K562 (cell line): ENCODE measurements around the gene NTS. TPM values are rescaled to one million over a fixed set of nuclear protein-coding genes. Genes with fewer than 3 reads are reported as not detected.

ENCODE experiments used
- ATAC-seq: fragments of 200-7000 bp; cut with Tn5 transposase; 3 replicates; pipeline ENCODE4 v1.9.1; 2020; ENCODE audit warnings: moderate library complexity
- BruUV-seq: library from RNA; stranded (reverse); fragments of 400-500 nt; replicated peaks from 2 replicates; lab custom pipeline; 2021; lab: Mats Ljungman, UMichigan
- CTCF ChIA-PET: fragments of 300-600 bp; formaldehyde crosslinking; extraction: SDS; loops from one replicate; lab custom pipeline; 2021; ENCODE audit warnings: low intra/inter-chr PET ratio; lab: Yijun Ruan, JAX
- POLR2A ChIA-PET: fragments of 300-600, 350-650 bp; sonication (Branson Sonifier 250); formaldehyde crosslinking; extraction: SDS; loops from one replicate; lab custom pipeline; 2021; ENCODE audit warnings: antibody characterized with exemption, inconsistent platforms; lab: Yijun Ruan, JAX
- DNase-seq, 4 experiments: peaks; one replicate each; pipeline versions ENCODE4 v3.0.0 to v3.0.0-alpha.2; 2011 to 2018; ENCODE audit warnings: low spot score in 3 of 4, mixed read lengths in 3 of 4; ENCODE audit errors: extremely low read depth in 1 of 4
- FAIRE-seq: peaks from 2 replicates; lab custom pipeline; 2011; peaks lifted over from hg19 to GRCh38; lab: Jason Lieb, UNC
- H2AFZ ChIP-seq: 2 replicates; pipeline ENCODE4 v1.6.0; 2011; ENCODE audit warnings: low read depth, low read length, control low read depth, inconsistent platforms
- H3K27ac ChIP-seq: fragments of 200-600 bp; 3 replicates; pipeline ENCODE4 v1.8.0; 2011; ENCODE audit warnings: low read depth, mild to moderate bottlenecking, control low read depth, inconsistent platforms, low read length, moderate library complexity, mixed read lengths; ENCODE audit errors: extremely low read depth
- H3K27me3 ChIP-seq, 2 experiments: fragments of 300-600 bp in 1 of 2; 2 replicates in 1 of 2; 3 replicates in 1 of 2; pipeline versions ENCODE4 v1.6.0 to v1.8.0; 2011; ENCODE audit warnings: inconsistent platforms in 2 of 2, low read length in 2 of 2, mild to moderate bottlenecking in 1 of 2, mixed read lengths in 1 of 2, moderate library complexity in 1 of 2; ENCODE audit not compliant: control insufficient read depth in 2 of 2, insufficient read depth in 2 of 2
- H3K36me3 ChIP-seq: fragments of 300-600 bp; 3 replicates; pipeline ENCODE4 v1.8.0; 2011; ENCODE audit warnings: mild to moderate bottlenecking, low read length, inconsistent platforms; ENCODE audit not compliant: control insufficient read depth, insufficient read depth
- H3K4me1 ChIP-seq, 2 experiments: fragments of 200-600 bp in 1 of 2; replicated peaks in 1 of 2; 2 replicates in 1 of 2; 3 replicates in 1 of 2; pipeline versions ENCODE4 v1.5.1 to v1.8.0; 2011; ENCODE audit warnings: inconsistent platforms in 2 of 2, low read length in 2 of 2, mild to moderate bottlenecking in 1 of 2, mixed read lengths in 1 of 2, moderate library complexity in 1 of 2; ENCODE audit not compliant: control insufficient read depth in 2 of 2, insufficient read depth in 2 of 2
- H3K4me2 ChIP-seq: 2 replicates; pipeline ENCODE4 v1.6.1; 2011; ENCODE audit warnings: low read length, control low read depth, inconsistent platforms, mixed read lengths; ENCODE audit not compliant: insufficient read depth
- H3K4me3 ChIP-seq: fragments of 200-600 bp; sonication (generic), shearing (Covaris generic); 2 replicates; pipeline ENCODE4 v1.5.1; 2016; ENCODE audit warnings: control low read depth, inconsistent platforms
- H3K79me2 ChIP-seq: fragments of 200-600 bp; 3 replicates; pipeline ENCODE4 v1.8.0; 2011; ENCODE audit warnings: low read length, inconsistent platforms; ENCODE audit not compliant: control insufficient read depth, insufficient read depth
- H3K9ac ChIP-seq, 2 experiments: 2 replicates each; pipeline versions ENCODE4 v1.6.0 to v1.6.1; 2011; ENCODE audit warnings: low read depth in 2 of 2, low read length in 2 of 2, control low read depth in 1 of 2, inconsistent platforms in 1 of 2, mild to moderate bottlenecking in 1 of 2, mixed read lengths in 1 of 2; ENCODE audit not compliant: insufficient read depth in 1 of 2
- H3K9me1 ChIP-seq: one replicate; pipeline ENCODE4 v1.6.0; 2011; ENCODE audit warnings: inconsistent platforms, mild to moderate bottlenecking, low read length, moderate library complexity; ENCODE audit not compliant: control insufficient read depth, insufficient read depth
- H3K9me3 ChIP-seq: replicated peaks from 2 replicates; pipeline ENCODE4 v1.5.1; 2011; ENCODE audit warnings: low read depth, low read length, inconsistent platforms; ENCODE audit not compliant: control insufficient read depth, insufficient read depth
- H4K20me1 ChIP-seq: replicated peaks from 2 replicates; pipeline ENCODE4 v1.6.1; 2011; ENCODE audit warnings: low read length, inconsistent platforms, mixed read lengths; ENCODE audit not compliant: control insufficient read depth, insufficient read depth
- CGGBP1 ChIP-seq: fragments of 250-450 bp; sonication (Bioruptor Pico); IDR thresholded peaks from 2 replicates; pipeline ENCODE4 v1.9.0; 2021; ENCODE audit warnings: mild to moderate bottlenecking
- ETV6 ChIP-seq, 3 experiments: fragments of 150-350 bp in 1 of 3; sonication (generic) in 1 of 3; formaldehyde crosslinking in 1 of 3; IDR thresholded peaks; 2 replicates each; pipeline versions ENCODE4 v1.6.1 to v1.8.0; 2014 to 2022; ENCODE audit warnings: borderline replicate concordance in 2 of 3, low read depth in 2 of 3, antibody characterized with exemption in 1 of 3, low read length in 1 of 3, mild to moderate bottlenecking in 1 of 3, missing genetic modification reagents in 1 of 3
- HES1 ChIP-seq: fragments of 450-650 bp; IDR thresholded peaks from 2 replicates; pipeline ENCODE4 v1.6.1; 2016; ENCODE audit warnings: low read depth, mild to moderate bottlenecking, moderate library complexity
- HMG20A ChIP-seq: fragments of 450-650 bp; formaldehyde crosslinking; conservative IDR thresholded peaks from 2 replicates; pipeline ENCODE4 v1.4.0; 2020; ENCODE audit warnings: mild to moderate bottlenecking, mixed read lengths
- LEF1 ChIP-seq: fragments of 450-650 bp; IDR thresholded peaks from 2 replicates; pipeline ENCODE4 v1.6.1; 2016; ENCODE audit warnings: mild to moderate bottlenecking
- MEIS2 ChIP-seq: fragments of 450-650 bp; IDR thresholded peaks from 2 replicates; pipeline ENCODE4 v1.6.1; 2014; ENCODE audit warnings: mild to moderate bottlenecking; ENCODE audit not compliant: partially characterized antibody
- PTBP1 ChIP-seq: fragments of 200-400 bp; formaldehyde crosslinking; IDR thresholded peaks from 2 replicates; pipeline ENCODE4 v1.6.1; 2017; ENCODE audit warnings: low read depth, low read length
- SAP30 ChIP-seq: fragments of 200-600 bp; sonication (generic); IDR thresholded peaks from 2 replicates; pipeline ENCODE4 v1.6.1; 2012; ENCODE audit warnings: borderline replicate concordance, low read depth, mild to moderate bottlenecking, moderate library complexity, low read length, control low read depth, inconsistent platforms; ENCODE audit not compliant: insufficient read depth, poor library complexity, severe bottlenecking
- SUPT5H ChIP-seq: fragments of 450-650 bp; IDR thresholded peaks from 2 replicates; pipeline ENCODE4 v1.6.1; 2016
- TAF7 ChIP-seq: fragments of 450-650 bp; IDR thresholded peaks from 2 replicates; pipeline ENCODE4 v1.6.1; 2016; ENCODE audit warnings: missing genetic modification characterization, missing compliant biosample characterization
- TCF3 ChIP-seq: sonication (generic); formaldehyde crosslinking; IDR thresholded peaks from 2 replicates; pipeline ENCODE4 v1.4.0; 2020; ENCODE audit warnings: mild to moderate bottlenecking, missing genetic modification reagents
- THAP7 ChIP-seq: fragments of 250-450 bp; sonication (Bioruptor Pico); IDR thresholded peaks from 2 replicates; pipeline ENCODE4 v1.5.0; 2021
- XRCC3 ChIP-seq: fragments of 450-650 bp; IDR thresholded peaks from 2 replicates; pipeline ENCODE4 v1.6.1; 2017; ENCODE audit warnings: mild to moderate bottlenecking, moderate library complexity
- ZNF263 ChIP-seq: sonication (generic); formaldehyde crosslinking; IDR thresholded peaks from 2 replicates; pipeline ENCODE4 v1.8.0; 2022; ENCODE audit warnings: mild to moderate bottlenecking, missing genetic modification reagents, borderline replicate concordance
- in situ Hi-C: fragments of 300-500 bp; cut with MboI; formaldehyde crosslinking; loops from 4 replicates; pipeline ENCODE4 v1.15.0; 2018; ENCODE audit warnings: inconsistent platforms, mixed read lengths
- intact Hi-C: fragments of 100-400 bp; cut with micrococcal nuclease; formaldehyde crosslinking; loops from 2 replicates; pipeline ENCODE4 v1.14.2; 2022
- polyA plus RNA-seq, 8 experiments: library from polyadenylated mRNA; depleted of rRNA in 4 of 8; stranded (reverse) in 5 of 8; unstranded in 3 of 8; fragments of >200 nt; fragmentation: Nextera tagmentation in 2 of 8; fragmentation: Illumina TruSeq in 1 of 8; extraction: Ambion mirVana in 2 of 8; extraction: Trizol in 1 of 8; gene quantifications; 2 replicates each; pipeline versions ENCODE4 v1.2.1 to v1.2.3, GENCODE V29; 2011 to 2014; ENCODE audit warnings: inconsistent platforms in 1 of 8, missing spikeins in 1 of 8
- total RNA-seq, 7 experiments: library from RNA; depleted of rRNA in 6 of 7; stranded (reverse); fragments of >200 nt in 6 of 7; fragmentation: Illumina TruSeq in 2 of 7; extraction: Trizol in 2 of 7; gene quantifications; 2 replicates each; pipeline versions ENCODE4 v1.2.1 to v1.2.3, GENCODE V29; 2011 to 2021; ENCODE audit warnings: low replicate concordance in 1 of 7

NTS gene
- total and polyA plus RNA-seq, 9 of the 15 experiments (the other 6 are each of a cell fraction or from before 2014, with no cell fraction given), result 0.09 to 3.4 (median 0.18) TPM; not detected in 2

GRCh38 chr12:85883763-85884162 lies 9.7 kb downstream of the NTS start:
- Histone ChIP-seq H3K4me2 (no peak overlapping the region), H3K79me2 (no peaks in the 10 kb centered on the region), H4K20me1 (no peaks in the 10 kb centered on the region), H3K9me3 (no peaks in the 10 kb centered on the region), H3K36me3 (no peaks in the 10 kb centered on the region), H3K27ac (no peak overlapping the region), H3K27me3 (no peaks in the 10 kb centered on the region), H3K9ac (no peak overlapping the region), H2AFZ (no peak overlapping the region), H3K4me3 (no peak overlapping the region), H3K9me1 (no peaks in the 10 kb centered on the region), H3K4me1 (no peaks in the 10 kb centered on the region)
- no peak for FAIRE-seq
- no peak for TF ChIP-seq PTBP1
- TF ChIP-seq CGGBP1 (CRISPR knock-in tag), result no peak
- no peak for TF ChIP-seq HMG20A (CRISPR knock-in tag)
- no peak for TF ChIP-seq THAP7 (CRISPR knock-in tag)
- no peak for TF ChIP-seq TCF3 (CRISPR knock-in tag)
- intact Hi-C loops (no loop called here), in situ Hi-C loops (no loop called here)
- BruUV-seq, result no TSS peak
- no peak for ATAC-seq
- DNase-seq, result no peak
- ChIA-PET CTCF (no interaction called here), POLR2A (no interaction called here)

- Histone ChIP-seq H3K27ac (no peak overlapping the region), H3K9me1 (no peaks in the 10 kb centered on the region), H3K4me3 (no peak overlapping the region), H3K36me3 (no peaks in the 10 kb centered on the region), H2AFZ (no peak overlapping the region), H4K20me1 (no peaks in the 10 kb centered on the region), H3K9ac (no peak overlapping the region), H3K9me3 (no peaks in the 10 kb centered on the region), H3K4me1 (no peaks in the 10 kb centered on the region), H3K27me3 (no peaks in the 10 kb centered on the region), H3K79me2 (no peaks in the 10 kb centered on the region), H3K4me2 (no peak overlapping the region)
- FAIRE-seq (no peak), DNase-seq (no peak), ATAC-seq (no peak)
- intact Hi-C loops (no loop called here), in situ Hi-C loops (no loop called here)
- POLR2A ChIA-PET, result no interaction called here
- CTCF ChIA-PET, result no interaction called here
- BruUV-seq, result no TSS peak
- TF ChIP-seq XRCC3 (no peak), MEIS2 (no peak), TAF7 (tag) (no peak), SUPT5H (no peak), SAP30 (no peak), LEF1 (no peak), ETV6 (IDR thresholded peaks at IDR 0.05; ENCODE audit: borderline replicate concordance in 1 of 2, low read depth in 2 of 2, low read length in 1 of 2) (no peak), ETV6 (CRISPR knock-in tag; IDR thresholded peaks at IDR 0.05; ENCODE audit: borderline replicate concordance) (no peak), ZNF263 (CRISPR knock-in tag) (no peak), HES1 (no peak)
These were observed 20.6 kb downstream of the NTS start for GRCh38 chr12:85894653-85895052.
